Osteocyte (in vitro differentiated cells): ENCODE results near the gene IQSEC3. TPM values are rescaled to one million over a fixed set of nuclear protein-coding genes. Genes with fewer than 3 reads are reported as not detected.

Source experiments
- DNase-seq: peaks from one replicate; pipeline ENCODE4 v3.0.0; 2021; ENCODE audit warnings: mixed read lengths; ENCODE audit not compliant: unreplicated experiment; ENCODE audit errors: extremely low spot score
- H3K27ac Mint-ChIP-seq: one replicate; pipeline ENCODE4 v1.8.0; 2021; ENCODE audit warnings: mild to moderate bottlenecking, mixed read lengths; ENCODE audit not compliant: unreplicated experiment
- H3K27me3 Mint-ChIP-seq: one replicate; pipeline ENCODE4 v1.8.0; 2021; ENCODE audit warnings: mixed read lengths; ENCODE audit not compliant: unreplicated experiment
- H3K36me3 Mint-ChIP-seq: one replicate; pipeline ENCODE4 v1.8.0; 2021; ENCODE audit warnings: mixed read lengths; ENCODE audit not compliant: unreplicated experiment
- H3K4me1 Mint-ChIP-seq: one replicate; pipeline ENCODE4 v1.8.0; 2021; ENCODE audit warnings: mixed read lengths; ENCODE audit not compliant: unreplicated experiment
- H3K4me3 Mint-ChIP-seq: one replicate; pipeline ENCODE4 v1.8.0; 2021; ENCODE audit warnings: mild to moderate bottlenecking, moderate library complexity, mixed read lengths; ENCODE audit not compliant: unreplicated experiment
- H3K9me3 Mint-ChIP-seq: one replicate; pipeline ENCODE4 v1.8.0; 2021; ENCODE audit warnings: mixed read lengths; ENCODE audit not compliant: unreplicated experiment
- total RNA-seq: library from RNA; stranded (reverse); gene quantifications from 2 replicates; pipeline ENCODE4 v1.2.1, GENCODE V29; 2021
- TF ChIP-seq, protein P1 (sequence below): fragments of 200-600 bp; sonication (generic); IDR thresholded peaks from 2 replicates; pipeline ENCODE4 v1.5.0; 2021; ENCODE audit warnings: antibody characterized with exemption, mild to moderate bottlenecking, moderate library complexity

Gene IQSEC3
- total RNA-seq, 1 donor from 2014 or later = 0.56 TPM

DNA sequence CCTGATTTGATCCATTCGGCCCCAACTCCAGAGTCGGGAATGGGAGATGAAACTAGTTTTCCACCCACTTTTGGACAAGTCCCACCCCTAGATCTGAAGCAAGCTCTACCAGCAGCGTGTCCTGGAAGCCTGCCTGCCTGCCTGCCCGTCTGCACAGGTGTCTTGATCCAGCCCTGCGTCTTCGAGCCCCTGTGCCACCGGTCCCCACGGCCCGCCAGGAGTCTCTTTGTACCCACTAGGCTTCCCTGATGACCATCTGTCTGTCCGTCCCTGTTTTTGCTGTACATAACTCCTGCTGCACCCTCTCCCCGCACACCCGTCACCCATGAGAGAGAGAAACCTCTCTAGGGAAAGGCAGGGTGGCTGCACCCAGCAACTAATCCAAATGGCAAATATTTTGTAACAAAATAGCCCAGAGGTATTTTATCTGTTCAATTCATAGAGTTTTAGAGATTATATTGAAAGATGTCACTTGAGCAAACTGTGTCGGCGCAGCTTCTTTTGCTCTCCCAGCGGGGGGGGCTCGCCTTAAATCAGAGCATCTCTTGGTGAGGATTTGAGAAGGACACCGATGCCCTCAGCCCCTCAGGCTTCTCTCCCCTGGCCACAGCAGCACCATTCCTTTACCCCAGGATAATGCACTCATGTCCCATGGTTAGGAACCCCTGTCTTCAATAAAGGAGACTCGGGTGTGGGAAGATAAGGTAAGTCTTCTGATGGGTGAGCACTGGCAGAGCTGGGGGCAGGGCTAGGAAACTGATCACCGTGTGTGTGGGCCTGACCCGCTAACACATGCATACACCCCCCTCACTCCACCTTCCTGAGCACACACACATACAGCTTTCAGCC lies 111.6 kb downstream of the IQSEC3 start:
- Mint-ChIP-seq H3K4me3 (no peak overlapping the region), H3K4me1 (peaks cover 32% of the 10 kb centered on the region), H3K9me3 (no peaks in the 10 kb centered on the region), H3K27me3 (no peaks in the 10 kb centered on the region), H3K27ac (no peak overlapping the region), H3K36me3 (no peaks in the 10 kb centered on the region)
- TF ChIP-seq, protein P1, sequence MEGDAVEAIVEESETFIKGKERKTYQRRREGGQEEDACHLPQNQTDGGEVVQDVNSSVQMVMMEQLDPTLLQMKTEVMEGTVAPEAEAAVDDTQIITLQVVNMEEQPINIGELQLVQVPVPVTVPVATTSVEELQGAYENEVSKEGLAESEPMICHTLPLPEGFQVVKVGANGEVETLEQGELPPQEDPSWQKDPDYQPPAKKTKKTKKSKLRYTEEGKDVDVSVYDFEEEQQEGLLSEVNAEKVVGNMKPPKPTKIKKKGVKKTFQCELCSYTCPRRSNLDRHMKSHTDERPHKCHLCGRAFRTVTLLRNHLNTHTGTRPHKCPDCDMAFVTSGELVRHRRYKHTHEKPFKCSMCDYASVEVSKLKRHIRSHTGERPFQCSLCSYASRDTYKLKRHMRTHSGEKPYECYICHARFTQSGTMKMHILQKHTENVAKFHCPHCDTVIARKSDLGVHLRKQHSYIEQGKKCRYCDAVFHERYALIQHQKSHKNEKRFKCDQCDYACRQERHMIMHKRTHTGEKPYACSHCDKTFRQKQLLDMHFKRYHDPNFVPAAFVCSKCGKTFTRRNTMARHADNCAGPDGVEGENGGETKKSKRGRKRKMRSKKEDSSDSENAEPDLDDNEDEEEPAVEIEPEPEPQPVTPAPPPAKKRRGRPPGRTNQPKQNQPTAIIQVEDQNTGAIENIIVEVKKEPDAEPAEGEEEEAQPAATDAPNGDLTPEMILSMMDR = no peak
- no peak for DNase-seq

DNA sequence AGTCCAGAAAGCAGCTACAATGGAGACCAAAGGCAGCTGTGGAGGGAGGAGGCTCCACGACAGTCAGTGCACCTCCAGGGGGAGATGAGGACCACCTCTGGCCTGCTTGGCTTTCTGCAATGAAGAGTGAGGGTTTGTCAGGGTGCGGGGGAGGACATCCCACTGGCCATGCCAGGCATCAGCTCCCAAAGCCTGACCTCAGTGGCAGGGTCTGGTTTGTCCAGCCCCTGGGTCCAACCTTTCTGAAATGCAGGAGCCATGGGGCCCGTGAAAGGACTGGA lies 112.2 kb downstream of the IQSEC3 start:
- Mint-ChIP-seq H3K4me1 (peaks cover 32% of the 10 kb centered on the region), H3K36me3 (no peaks in the 10 kb centered on the region), H3K27ac (no peak overlapping the region), H3K9me3 (no peaks in the 10 kb centered on the region), H3K27me3 (no peaks in the 10 kb centered on the region), H3K4me3 (no peak overlapping the region)
- DNase-seq = no peak
- TF ChIP-seq, protein P1 = no peak

- Mint-ChIP-seq H3K9me3 (no peaks in the 10 kb centered on the region), H3K27ac (no peak overlapping the region), H3K4me1 (peaks cover 32% of the 10 kb centered on the region), H3K4me3 (no peak overlapping the region), H3K27me3 (no peaks in the 10 kb centered on the region), H3K36me3 (no peaks in the 10 kb centered on the region)
- DNase-seq = no peak
- TF ChIP-seq, protein P1 = no peak
These were observed 112.7 kb downstream of the IQSEC3 start for GRCh38 chr12:179131-179884.

- Mint-ChIP-seq H3K9me3 (no peaks in the 10 kb centered on the region), H3K36me3 (no peaks in the 10 kb centered on the region), H3K27me3 (no peaks in the 10 kb centered on the region), H3K27ac (no peak overlapping the region), H3K4me1 (peaks cover 32% of the 10 kb centered on the region), H3K4me3 (no peak overlapping the region)
- DNase-seq = no peak
- TF ChIP-seq, protein P1 = no peak
These were observed 113.3 kb downstream of the IQSEC3 start for GRCh38 chr12:179885-180284.

DNA sequence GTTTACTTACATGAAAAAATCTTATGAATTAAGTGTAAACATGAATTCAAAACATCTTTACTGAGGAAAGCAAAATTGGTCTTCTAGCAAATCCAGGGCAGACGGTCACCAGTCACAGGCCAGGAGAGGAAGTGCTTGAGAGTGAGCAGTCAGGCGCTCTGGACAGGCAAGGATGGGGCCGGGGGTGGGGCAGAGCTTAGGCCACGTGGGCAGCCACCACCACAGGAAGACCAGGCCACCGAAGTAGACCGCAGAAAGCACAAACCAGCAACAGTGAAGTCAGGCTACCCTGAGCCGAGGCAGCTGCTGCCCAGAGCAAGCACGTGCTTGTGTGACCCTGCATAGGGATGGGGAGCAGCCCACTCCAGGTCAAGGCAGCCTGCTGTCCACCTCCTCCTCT lies 113.9 kb downstream of the IQSEC3 start:
- H3K4me1 Mint-ChIP-seq = peaks cover 28% of the 10 kb centered on the region
- H3K27ac Mint-ChIP-seq = no peak overlapping the region
- no peak overlapping the region for H3K4me3 Mint-ChIP-seq
- no peaks in the 10 kb centered on the region for H3K9me3 Mint-ChIP-seq
- no peak for DNase-seq
- TF ChIP-seq, protein P1 = no peak
- no peaks in the 10 kb centered on the region for H3K36me3 Mint-ChIP-seq
- H3K27me3 Mint-ChIP-seq = no peaks in the 10 kb centered on the region
